HG02798 (cell line): ENCODE results near the gene PPY.
"Not testable (repeated sequence)": the region's sequence is repeated elsewhere in the genome, so short reads cannot be mapped to it uniquely, and the experiment has no call there.

Experiments
- ATAC-seq: cut with Tn5 transposase; IDR thresholded peaks from one replicate; pipeline ENCODE4 v1.9.1; 2021; ENCODE audit warnings: mild to moderate bottlenecking; ENCODE audit not compliant: unreplicated experiment, poor library complexity

Gene PPY

GRCh38 chr17:43967251-43967875, 25.1 kb upstream of the PPY start:
- ATAC-seq: no peak

- ATAC-seq: no peak
Observed at GRCh38 chr17:43966276-43966675, 24.0 kb upstream of the PPY start.

GRCh38 chr17:43962479-43962878, 20.2 kb upstream of the PPY start:
- no peak for ATAC-seq

GRCh38 chr17:43961954-43962353, 19.7 kb upstream of the PPY start:
- no peak for ATAC-seq

DNA sequence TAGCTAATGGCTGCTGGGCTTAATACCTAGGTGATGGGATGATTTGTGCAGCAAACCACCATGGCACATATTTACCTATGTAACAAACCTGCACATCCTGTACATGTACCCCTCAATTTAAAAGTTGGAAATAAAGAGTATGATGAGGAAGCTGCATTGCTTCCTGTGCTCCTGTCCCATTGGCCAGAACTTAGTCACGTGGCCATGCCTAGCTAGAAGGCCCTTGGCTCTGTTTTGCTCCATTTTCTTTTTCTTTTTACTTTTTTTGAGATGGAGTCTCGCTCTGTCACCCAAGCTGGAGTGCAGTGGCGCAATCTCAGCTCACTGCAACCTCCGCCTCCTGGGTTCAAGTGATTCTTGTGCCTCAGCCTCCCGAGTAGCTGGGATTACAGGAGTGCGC, 19.0 kb upstream of the PPY start:
- ATAC-seq: not testable (repeated sequence)

GRCh38 chr17:43958748-43959352, 16.6 kb upstream of the PPY start:
- ATAC-seq: no peak

- no peak for ATAC-seq
Observed at GRCh38 chr17:43956222-43956621, 13.9 kb upstream of the PPY start.

GRCh38 chr17:43953746-43954145, 11.5 kb upstream of the PPY start, which contains the start of gene PYY:
Gene PYY (minus strand): TSS chr17:43953940. CDS start chr17:43953483, 457 bp downstream.
- ATAC-seq: no peak

DNA sequence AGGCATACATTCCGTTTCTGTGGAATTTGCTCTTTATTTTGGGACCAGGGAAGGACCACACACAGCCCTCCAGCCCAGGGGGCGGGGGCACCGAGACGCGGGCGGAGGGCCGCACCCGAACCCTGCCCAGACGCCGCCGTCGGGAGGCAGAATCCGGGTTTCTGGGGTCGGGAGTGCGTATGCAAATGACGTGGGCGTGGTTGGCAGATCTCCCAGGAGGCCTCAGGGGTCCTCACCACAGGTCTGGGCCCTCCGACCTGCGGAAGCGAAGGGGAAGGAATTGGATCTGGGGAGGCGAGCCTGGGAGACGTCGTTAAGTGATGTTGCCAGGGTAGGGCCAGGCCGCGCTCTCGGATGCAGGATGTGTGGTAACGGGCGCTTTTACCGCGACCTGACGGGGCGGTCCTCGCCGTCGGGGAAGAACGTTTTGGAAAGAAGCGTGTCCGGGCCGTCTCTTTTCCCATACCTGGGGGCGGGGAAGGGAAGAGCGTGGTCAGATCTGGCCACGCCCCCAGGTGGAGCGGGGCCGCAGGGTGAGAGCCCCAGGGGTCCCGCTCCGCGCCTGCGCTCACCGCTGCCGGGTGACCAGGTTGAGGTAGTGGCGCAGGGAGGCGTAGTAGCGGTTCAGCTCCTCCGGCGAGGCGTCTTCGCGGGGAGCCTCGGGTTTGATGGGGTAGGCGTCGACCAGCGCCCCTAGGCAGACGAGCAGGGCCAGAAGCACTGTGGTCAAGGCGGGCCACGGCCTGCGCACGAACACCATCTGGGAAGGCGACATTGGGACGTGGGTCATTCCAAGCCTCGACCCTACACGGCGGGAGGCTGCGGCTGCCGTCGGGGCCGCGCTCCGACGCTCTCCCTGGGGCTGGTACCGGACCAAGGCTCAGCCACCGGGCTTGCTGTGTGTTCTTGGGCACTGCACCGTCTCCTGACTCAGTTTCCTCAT, 10.7 kb upstream of the PPY start:
- no peak for ATAC-seq

DNA sequence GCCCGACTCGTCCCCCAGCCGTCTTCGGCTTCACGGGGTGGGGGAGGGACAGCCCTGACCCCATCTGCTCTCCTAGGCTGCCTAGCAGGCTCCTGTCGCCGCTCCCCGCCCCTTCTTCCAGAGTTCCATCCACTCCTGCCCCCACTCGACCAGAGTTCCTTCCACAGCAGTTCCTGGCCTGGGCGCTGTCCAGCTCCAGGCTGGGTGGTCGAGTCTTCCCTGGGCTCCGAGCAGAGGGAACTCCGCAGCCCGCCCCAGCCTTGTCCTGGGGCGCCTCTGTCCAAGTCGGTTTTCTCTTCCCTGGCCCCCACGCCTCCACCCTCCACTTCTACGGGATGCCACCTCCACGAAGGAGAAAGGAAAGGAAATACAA, 10.1 kb upstream of the PPY start:
- ATAC-seq: no peak

- ATAC-seq: no peak
Observed at GRCh38 chr17:43951750-43952149, 9.5 kb upstream of the PPY start.

DNA sequence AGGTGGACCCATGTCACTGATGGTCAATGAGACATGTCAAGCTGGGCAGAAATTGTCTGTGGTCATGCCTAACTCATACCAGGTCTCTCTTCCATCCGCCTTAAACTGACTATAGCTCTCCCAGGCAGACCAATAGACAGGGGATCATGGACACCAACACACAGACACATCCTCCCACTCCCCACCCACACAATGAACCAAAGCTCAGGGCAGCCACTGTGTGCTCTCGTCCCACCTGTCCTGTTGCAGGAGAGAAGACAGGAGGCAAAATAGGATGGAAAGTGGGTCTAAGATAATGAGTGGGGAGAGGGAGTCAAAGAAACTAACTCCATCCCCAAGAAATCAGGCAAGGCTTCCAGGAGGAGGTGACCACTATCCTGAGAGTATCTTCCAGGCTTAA, 8.3 kb upstream of the PPY start:
- no peak for ATAC-seq

DNA sequence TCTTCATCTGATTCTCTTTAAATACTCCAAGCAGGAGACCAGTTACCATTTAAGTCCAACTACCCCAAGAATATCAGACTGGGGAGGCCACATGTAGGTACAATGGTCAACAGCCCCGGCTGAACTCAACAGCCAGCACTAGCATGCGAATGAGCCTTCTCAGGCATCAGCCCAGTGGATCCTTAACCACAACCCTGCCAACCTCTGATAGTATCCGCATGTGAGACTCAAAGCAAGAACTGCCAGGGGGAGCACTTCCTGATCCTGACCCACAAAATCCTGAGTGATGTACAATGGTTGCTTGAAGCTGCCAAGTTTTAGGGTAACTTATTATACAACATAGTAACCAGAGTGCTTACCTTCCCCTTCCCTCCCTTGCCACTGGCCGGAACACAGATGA, 7.5 kb upstream of the PPY start:
- ATAC-seq: no peak

DNA sequence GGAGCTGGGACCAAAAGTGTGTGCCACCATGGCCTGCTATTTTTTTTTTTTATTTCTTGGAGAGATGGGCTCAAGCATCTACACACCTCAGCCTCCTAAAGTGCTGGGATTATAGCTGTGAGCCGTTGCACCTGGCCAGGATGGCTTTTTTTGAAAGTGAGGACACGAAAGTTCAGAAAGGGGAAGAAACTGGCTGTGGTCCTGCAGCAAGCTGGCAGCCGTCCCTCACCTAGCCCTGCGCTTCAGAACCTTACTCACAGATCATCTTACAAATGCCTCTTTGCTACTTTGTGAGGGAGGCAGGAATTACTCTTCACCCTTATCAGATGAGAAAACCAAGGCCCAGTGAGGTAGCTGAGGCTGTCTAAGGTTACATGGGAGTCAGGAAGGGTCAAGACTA, 4.5 kb upstream of the PPY start:
- ATAC-seq: no peak

DNA sequence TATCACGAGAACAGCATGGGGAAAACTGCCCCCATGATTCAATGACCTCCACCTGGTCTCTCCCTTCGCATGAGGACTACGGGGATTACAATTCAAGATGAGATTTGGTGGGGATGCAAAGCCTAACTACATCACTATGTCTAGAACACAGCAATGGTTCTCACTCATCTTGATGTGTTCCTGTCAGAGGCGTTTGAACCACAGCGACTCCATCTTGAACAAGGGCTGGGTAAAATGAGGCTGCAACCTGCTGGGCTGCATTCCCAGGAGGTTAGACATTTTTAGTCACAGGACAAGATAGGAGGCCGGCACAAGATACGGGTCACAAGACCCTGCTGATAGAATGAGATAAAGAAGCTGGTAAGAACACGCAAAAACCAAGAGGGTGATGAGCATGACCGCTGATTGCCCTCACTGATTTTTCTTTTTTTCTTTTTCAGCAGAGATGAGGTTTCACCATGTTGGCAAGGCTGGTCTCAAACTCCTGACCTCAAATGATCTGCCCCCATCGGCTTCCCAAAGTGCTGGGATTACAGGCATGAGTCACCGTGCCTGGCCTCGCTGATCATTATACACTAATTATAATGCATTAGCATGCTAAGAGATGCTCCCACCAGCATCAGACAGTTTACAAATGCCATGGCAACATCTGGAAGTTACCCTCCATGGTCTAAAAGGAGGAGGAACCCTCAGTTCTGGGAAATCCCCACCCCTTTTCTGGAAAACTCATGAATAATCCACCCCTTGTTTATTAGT, 3.0 kb upstream of the PPY start:
- no peak for ATAC-seq

DNA sequence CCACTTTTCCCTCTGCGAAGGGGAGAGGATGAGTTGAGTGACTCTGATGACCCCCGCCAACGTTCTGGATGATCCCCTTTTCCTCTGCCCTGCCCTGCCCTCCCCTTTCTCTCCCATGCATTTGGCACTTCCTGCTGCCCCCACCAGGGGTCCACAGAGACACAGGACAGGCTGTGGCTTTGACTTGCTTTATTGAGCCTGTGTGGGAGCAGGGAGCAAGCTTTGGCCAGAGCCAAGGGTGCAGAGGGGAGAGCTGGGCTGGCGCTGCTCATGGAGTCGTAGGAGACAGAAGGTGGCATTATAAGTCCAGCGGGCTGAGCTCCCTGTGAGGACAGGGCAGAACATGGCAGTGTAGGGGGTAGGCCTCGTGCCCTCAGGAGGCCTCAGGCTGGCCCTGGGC, 1.6 kb downstream of the PPY start:
- no peak for ATAC-seq

- ATAC-seq: no peak
Observed at GRCh38 chr17:43939886-43940285, 2.4 kb downstream of the PPY start.

DNA sequence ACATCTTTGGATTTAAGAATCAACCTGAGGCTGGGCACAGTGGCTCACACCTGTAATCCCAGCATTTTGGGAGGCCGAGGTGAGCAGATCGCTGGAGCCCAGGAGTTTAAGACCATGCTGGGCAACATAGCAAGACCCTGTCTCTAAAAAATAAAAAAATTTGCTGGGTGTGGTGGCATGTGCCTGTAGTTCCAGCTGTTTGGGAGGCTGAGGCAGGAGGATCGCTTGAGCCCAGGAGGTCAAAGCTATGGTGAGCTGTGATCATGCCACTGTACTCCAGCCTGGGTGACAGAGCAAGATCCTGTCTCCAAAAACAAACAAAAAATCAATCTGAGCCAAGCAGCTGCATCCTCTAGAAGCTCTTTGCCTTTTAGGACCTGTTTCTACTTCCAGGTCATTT, 2.8 kb downstream of the PPY start:
- not testable (repeated sequence) for ATAC-seq

DNA sequence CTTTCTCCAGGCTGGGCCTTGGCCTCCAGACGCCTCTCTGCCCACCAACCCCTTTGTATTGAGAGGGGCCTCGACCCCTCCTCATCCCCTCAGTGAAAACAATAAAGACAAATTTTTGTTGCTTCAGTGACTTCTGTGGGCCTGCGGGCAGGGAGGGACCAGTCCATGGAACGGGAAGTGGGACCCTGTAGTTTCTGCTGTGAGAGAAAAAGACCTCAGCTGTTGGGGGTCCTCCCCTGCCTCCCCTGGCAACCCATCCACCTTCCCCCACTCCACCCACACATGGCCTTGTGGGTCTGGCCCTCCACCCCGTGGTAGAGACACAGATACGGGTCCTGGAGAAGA, 3.5 kb downstream of the PPY start:
- no peak for ATAC-seq

DNA sequence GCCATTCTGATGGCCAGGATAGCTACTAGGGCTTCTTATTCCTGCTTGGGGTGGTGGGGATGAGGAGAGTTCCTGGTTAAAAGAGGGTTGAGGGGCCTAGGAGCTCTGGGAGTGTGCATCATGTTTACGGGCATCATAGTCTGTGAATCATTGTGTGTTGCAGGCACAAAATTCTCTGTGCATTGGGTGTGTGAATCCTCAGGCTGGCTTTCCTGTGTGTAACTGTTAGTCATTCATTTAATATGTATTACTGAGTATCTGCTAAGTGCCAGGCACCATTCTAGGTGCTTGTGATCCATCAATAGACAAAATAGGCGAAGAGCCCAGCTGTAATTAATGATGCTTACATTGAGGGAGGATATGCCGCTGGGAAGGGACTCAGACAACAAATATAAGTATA, 5.8 kb downstream of the PPY start:
- no peak for ATAC-seq

DNA sequence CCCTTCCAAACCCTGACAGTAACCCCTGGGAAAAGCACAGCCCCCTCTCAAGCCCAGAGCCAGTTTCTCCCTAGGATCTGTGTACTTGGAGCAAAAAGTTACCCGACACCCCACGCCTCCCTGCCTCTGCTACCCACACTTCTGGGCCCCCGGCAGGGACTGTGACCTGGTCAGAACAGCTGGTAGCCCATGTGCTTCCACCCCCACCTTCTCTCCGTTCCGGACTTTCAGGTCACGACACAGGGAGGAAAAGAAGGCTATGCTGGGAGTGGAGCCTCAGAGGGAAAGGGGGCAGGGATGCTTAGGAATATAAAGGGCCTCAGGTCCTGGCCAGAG, 6.4 kb downstream of the PPY start:
- no peak for ATAC-seq
